HG03108 (cell line): Measurements from ENCODE around the gene PHACTR4.
"Not testable (repeated sequence)": the region's sequence is repeated elsewhere in the genome, so short reads cannot be mapped to it uniquely, and the experiment has no call there.

Experiments
- ATAC-seq: cut with Tn5 transposase; IDR thresholded peaks from one replicate; pipeline ENCODE4 v1.9.1; 2021; ENCODE audit warnings: moderate library complexity; ENCODE audit not compliant: unreplicated experiment

Gene PHACTR4

GRCh38 chr1:28369371-28370238 is at the start of gene PHACTR4:
TSS of gene PHACTR4 (plus strand) at chr1:28369740. CDS start at chr1:28407448, 37,708 bp downstream.
- peak; percentile 87 for ATAC-seq

GRCh38 chr1:28322194-28322593 is 47.3 kb upstream of the PHACTR4 start:
- peak; percentile 69 for ATAC-seq

- no peak for ATAC-seq
Measured at GRCh38 chr1:28323720-28324119, 45.8 kb upstream of the PHACTR4 start.

DNA sequence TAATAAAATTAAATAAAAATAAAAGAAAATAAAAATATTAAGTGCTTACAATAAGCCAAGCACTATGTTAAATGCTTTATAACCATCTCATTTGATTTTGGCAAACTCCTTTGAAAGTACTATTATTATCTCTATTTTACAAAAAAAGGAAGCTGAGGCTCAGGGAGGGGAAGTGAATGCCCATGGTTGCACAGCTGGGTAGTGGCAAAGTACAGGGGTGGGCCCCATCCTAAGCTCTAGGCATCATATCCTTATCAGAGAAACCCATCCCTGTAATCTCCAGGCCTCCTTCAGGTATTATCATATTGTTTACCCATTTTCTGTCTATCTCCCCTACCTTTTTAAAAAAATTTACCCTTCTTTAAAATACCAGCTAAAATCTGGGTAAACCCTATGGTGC is 43.0 kb upstream of the PHACTR4 start:
- no peak for ATAC-seq

DNA sequence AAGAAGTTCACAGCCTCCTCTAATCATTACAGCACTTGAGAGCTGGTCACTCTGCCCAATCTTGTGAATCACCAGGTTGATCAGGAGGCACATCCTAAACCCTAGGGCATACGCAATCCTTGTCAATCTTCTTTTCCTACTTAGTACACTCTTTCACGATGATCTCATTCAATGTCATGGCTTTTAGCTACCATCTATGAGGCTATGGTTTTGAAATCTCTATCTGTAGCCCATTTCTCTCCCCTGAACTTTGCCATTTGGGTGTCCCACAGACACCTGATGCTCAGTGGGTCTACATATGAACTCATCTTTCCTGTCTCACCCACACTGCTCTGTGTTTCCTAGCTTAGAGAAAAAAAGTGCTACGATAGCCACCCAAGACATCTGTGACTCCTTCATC is 42.6 kb upstream of the PHACTR4 start:
- ATAC-seq = no peak

DNA sequence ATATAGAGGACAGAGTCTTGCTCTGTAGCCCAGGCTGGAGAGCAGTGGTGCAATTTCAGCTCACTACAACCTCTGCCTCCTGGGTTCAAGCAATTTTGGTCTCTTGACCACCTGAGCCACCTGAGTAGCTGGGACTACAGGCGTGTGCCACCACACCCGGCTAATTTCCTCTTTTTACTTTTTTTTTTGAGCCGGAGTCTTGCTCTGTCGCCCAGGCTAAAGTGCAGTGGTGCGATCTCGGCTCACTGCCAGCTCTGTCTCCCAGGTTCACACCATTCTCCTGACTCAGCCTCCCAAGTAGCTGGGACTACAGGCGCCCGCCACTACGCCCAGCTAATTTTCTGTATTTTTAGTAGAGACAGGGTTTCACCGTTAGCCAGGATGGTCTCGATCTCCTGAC is 42.1 kb upstream of the PHACTR4 start:
- not testable (repeated sequence) for ATAC-seq

- no peak for ATAC-seq
Measured at GRCh38 chr1:28328228-28328648, 41.3 kb upstream of the PHACTR4 start.

GRCh38 chr1:28329395-28330153 is 40.0 kb upstream of the PHACTR4 start:
- ATAC-seq = no peak

DNA sequence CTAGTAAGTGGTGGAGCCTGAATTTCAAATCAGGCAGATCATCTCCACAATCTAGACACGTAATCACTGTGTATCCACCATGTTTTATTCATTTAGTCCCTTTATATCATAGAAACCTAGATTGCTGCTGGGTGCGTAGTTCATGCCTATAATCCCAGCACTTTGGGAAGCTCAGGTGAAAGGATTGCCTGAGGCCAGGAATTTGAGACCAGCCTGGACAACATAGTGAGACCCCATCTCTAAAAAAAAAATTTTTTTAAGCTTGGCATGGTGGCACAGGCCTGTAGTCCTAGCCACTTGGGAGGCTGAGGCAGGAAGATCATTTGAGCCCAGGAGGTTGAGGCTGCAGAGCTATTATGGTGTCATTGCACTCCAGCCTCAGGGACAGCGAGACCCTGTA is 30.6 kb upstream of the PHACTR4 start:
- ATAC-seq = no peak

GRCh38 chr1:28339551-28339950 is 30.0 kb upstream of the PHACTR4 start:
- ATAC-seq = no peak

GRCh38 chr1:28340221-28340974 is 29.1 kb upstream of the PHACTR4 start:
- no peak for ATAC-seq

DNA sequence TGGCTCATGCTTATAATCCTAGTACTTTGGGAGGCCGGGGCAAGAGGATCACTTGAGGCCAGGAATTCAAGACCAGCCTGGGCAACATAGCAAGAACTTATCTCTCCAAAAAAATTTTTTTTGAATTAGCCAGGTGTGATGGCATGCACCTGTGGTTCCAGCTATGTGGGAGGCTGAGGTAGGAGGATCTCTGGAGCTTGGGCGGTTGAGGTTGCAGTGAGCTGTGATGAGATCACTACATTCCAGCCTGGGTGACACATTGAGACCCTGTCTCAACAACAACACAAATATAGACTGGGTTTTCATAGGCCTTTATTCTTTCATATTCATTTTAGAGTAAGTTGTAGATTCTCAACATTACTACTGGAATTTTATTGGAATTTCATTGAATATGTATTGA is 27.9 kb upstream of the PHACTR4 start:
- ATAC-seq = no peak

DNA sequence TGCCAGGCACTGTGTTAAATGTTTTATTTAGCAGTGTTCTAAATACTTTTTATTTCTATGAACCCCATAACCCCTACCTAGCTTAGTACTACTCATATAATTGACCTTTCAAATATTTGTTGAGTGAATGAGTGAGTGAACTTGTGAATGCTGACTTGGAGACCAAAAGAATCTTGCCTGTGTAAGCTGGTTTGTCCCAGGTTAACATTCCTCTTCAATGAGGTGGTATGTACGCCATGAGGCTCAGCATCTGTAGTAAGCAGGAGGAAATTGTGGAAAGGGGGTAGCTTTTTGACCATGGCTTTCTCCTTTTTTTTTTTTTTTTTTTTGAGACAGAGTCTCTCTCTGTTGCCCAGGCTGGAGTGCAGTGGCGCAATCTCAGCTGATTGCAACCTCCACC is 26.1 kb upstream of the PHACTR4 start:
- ATAC-seq = no peak

GRCh38 chr1:28353248-28353810 is 16.2 kb upstream of the PHACTR4 start:
- not testable (repeated sequence) for ATAC-seq

DNA sequence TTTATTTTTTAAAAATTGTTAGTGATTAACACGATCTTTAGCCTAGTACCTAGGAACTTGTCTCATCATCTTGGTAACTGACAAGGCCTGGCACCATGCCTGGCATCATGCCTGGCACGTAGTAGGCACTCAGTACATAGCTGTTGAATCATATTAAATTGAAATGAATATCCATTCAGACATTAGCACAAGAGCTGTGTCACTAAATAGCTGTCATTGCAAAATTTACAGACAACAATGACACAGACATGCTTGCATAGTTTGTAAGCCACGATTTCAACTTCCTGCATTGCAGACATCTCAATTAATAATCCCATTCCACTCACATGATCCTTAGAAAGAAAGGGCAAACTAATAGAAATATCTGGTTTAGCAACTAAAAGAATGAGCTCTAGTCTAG is 15.4 kb upstream of the PHACTR4 start:
- ATAC-seq = no peak

DNA sequence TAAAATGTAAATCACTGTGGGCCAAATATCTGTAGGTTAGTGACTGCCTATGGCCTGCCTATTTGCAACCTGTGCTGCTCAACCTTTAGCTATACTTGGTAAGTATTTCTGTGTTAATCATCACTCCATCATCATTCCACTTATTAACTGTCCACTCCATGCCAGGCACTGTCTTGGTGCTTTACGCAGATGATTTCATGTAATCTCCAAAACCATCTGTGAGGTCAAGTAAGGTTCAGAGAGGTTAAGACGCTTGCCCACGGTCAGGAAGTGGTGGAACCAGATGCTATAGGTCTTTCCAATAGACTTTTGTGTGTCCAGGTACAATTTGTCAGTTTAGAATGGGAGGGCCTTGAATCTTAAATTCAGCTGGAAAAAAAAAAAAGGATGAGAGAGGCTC is 10.8 kb upstream of the PHACTR4 start:
- no peak for ATAC-seq

GRCh38 chr1:28359592-28360239 is 9.8 kb upstream of the PHACTR4 start:
- no peak for ATAC-seq

DNA sequence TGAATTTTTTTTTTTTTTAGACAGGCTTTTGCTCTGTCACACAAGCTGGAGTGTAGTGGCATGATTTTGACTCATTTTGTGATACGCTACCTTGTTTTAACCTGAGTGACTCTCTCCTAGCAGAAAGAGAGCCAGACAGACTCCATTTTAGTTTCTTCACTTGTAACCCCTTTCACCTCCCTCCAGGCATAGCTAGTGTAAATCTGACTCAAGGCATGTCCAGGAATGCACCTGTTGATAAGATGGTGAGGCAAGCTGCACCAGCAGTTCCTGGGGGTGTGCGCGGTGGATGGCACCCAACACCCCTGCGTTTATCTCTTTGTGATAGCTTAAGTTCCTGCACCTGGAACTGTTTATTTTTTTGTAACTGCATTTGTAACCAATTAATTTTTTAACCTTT is 4.7 kb upstream of the PHACTR4 start:
- ATAC-seq = no peak

GRCh38 chr1:28365864-28366263 is 3.7 kb upstream of the PHACTR4 start:
- ATAC-seq = no peak

DNA sequence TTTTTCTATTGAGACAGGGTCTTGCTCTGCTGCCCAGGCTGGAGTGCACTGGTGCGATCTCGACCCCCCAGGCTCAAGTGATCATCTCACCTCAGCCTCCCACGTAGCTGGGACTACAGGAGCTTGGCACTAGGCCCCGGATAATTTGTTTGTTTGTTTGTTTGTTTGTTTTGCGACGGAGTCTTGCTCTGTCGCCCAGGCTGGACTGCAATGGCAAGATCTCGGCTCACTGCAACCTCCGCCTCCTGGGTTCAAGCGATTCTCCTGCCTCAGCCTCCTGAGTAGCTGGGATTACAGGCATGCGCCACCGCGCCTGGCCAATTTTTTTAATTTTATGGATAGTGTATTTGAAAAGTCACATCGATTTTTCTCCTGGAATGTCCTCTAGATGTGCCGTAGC is 932 bp upstream of the PHACTR4 start:
- ATAC-seq = not testable (repeated sequence)
